ENCODE results near the gene MAP4K4.

Gene MAP4K4

DNA sequence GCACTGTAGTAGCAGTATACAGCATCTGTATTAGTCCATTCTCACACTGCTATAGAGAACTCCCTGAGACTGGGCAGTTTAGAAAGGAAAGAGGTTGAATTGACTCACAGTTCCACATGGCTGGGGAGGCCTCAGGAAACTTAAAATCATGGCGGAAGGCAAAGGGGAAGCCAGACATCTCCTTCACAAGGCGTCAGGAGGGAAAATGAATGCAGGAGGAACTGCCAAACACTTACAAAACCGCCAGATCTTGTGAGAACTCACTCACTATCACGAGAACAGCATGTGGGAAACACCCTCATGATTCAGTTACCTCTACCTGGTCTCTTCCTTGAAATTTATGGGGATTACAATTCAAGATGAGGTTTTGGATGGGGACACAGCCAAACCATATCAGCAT is 25.4 kb downstream of the MAP4K4 start:
- DNase-seq (ENCODE audit: low read depth in 2 of 2): no peak

DNA sequence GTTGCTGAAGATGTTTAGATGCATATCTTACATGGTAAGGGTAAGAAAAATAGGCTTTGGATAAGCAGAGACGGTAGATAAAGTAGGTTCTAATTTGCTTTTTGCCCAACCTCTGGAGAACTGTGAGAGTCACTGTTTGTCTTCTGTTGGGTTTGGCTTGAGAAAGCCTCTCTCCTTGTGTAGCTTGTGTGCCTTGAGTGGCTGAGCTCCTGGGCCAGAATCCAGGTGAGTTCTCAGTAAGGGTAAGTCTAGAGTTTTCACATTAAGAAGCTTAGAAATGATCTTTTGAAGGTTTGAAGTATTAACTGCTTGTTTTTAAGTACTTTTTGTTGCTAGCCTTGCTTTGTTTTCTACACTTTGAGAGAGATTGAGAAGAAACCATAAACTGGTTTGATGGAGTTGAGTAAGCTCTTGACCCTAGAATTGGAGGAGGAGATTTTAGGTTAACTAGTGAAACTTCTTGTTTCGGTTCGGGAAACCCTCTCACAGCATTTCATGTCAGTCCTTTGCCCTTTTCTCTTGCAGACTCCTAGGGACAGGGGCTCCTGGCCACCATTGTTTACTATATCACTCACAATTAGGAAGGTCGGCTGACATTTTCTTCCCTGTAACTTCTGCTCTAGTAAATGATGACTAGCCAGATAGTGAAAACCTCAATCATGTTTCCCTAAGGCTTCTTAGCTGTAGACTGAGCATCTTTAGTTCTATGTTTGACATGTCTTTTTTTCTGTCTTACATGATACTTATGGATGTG is 26.0 kb downstream of the MAP4K4 start:
- no peak for DNase-seq (ENCODE audit: low read depth in 2 of 2)

DNA sequence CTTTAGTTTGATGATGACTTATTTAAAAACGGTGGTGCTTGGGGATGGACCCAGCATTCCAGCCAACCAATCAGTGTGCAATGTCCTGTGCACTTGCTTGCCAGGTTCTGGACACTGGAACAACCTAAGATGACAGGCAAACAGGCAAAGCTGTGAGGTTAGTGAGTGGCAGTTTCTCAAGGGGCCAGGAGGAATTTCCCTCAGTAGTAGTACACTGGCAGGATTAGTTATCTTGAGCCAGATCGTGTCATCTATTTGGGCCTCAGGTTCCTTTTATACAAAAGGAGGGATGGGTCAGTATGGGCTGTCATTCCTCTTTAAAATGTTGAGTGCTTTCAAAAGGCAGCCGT is 26.6 kb downstream of the MAP4K4 start:
- DNase-seq (ENCODE audit: low read depth in 2 of 2): no peak

DNA sequence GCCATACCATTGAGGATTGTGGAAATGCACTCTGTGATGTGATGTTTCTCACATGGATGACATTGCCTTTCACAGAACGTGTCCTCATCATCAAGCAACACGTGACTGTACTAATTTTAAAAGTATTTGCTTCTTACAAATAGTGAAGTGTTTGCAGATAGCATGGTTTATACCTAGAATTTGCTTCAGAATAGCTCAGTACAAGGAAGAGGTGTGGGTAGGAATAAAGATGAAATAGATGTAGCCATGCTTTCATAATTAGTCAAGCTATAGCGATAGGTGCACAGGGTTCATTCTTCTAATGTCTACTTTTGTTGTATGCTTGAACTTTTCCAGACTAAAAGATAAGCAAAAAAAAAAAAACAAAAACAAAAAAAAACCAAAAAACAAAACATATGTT is 27.5 kb downstream of the MAP4K4 start:
- no peak for DNase-seq (ENCODE audit: low read depth in 2 of 2)

DNA sequence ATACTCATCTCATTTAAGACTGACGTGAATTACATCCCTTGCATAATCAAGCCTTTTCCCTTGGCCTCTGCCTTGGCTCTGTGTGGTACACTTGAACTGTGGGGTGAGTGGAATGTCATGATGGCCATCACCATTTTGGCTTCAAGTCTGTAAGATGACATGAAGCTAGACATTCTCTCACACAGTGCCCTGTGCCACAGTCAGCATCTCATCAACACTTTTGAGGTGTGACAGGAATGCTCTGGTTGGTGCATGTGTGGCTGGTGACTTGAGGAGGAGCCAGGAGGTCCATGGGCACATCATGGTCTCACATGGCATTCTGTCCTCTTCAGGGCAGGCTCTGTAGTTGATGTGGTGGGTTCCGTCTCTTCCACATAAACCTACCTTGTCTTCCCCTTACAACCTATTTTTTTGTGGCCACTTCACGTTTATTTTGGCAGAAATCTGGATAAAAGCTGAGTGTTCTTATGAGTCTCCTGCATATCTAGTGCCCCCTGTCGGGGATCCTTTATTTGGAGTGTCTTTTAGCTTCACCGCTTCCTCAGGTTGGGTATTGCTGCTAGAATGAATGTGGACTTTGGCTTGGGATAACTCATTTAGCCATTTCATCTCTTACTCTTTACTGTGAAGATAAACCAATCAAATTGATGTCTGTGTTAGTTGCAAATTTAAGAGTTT is 28.1 kb downstream of the MAP4K4 start:
- DNase-seq (ENCODE audit: low read depth in 2 of 2): no peak

DNA sequence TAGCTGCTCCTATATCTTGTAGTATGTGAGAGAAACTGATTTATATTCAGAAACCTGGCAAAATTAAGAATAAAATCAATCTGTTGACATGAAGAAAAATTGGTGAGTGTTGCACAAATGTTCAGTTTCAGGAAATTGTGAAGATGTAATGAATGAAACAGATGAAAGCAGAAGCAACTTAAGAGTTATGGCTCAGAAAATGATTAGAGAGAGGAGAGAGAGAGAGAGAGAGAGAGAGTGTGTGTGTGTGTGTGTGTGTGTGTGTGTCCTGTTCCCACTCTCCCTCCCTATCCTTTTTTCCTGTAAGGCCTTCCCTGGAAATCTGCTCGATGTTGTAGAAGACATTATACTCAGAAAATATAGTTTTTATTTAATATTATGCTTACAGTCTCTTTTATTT is 31.4 kb downstream of the MAP4K4 start:
- DNase-seq (ENCODE audit: low read depth in 2 of 2): no peak

DNA sequence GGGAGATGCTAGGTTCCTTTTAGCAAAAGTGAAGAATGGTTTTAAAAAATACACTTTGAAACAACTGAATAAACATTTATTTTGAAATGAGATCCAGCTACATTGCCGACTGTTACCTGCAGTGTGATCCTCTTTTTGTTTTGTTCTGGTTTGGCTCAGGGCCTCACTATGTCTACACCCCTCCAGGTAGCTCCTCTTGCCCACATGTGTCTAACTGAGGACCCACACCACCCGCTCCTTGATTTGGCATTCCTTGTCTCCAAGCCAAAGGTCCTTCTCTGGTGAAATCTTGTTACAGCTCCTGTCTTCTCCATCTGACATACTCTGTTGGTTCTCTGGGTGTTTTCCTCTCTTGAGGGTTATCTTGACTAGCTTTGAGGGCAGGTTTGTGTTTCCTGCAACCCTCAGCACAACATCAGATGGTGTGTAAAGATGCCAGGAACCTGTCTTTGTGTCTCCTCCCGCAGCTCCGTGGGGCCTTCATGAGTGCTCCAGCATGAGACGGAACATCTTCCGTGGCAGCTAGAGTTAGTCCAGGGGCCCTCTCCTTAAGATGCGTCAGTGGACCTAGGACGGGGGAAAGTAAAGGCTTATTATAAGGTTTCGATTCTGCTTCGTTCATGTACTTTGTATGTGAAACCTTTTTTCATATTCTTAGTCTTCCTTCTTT is 32.1 kb downstream of the MAP4K4 start:
- no peak for DNase-seq (ENCODE audit: low read depth in 2 of 2)

DNA sequence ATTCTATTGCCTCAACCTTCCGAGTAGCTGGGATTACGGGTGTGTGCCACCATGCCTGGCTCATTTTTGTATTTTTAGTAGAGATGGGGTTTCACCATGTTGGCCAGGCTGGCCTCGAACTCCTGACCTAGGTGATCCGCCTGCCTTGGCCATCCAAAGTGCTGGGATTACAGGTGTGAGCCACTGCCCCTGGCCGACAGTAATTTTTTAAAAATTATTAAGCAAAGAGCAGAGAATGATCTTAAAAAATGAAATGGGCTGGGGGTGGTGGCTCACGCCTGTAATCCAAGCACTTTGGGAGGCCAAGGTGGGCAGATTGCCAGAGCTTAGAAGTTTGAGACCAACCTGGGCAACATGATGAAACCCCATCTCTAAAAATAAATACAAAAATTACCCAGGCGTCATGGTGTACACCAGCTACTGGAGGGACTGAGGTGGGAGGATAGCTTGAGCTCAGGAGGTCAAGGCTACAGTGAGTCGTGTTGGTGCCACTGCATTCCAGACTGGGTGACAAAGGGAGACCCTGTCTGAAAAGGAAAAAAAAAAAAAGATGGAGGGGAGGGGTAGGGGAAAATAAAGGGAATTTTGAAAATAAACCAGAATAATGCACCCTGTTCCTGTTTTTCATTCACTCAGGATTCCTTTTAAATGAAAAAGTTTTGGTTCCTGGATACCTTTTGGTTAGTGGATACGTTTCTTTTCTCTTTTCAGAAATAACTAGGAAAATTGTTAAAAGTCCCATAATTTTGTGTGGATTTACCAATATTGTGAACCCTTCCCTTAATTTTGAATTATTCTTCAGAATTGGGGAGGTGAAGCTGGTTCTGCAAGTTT is 33.9 kb downstream of the MAP4K4 start:
- no peak for DNase-seq (ENCODE audit: low read depth in 2 of 2)

DNA sequence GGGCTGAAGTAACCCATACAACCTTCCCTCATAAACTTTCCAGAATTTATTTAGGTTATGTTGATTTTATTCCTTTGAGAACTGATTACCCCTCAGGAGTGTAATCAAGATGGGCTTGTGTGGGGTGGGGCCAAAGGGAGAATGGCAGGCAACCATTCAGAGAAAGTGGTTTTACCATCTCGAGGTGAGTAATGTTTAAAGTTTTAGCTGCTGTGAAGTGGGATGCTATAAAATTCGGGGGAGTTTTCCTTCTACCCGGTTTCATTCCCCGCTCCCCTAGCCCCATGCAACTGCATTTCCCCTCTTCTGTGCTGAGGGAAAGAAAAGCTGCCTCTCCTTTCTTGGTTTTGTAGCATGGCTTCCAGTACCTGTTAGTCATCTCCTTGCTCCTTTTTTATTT is 34.7 kb downstream of the MAP4K4 start:
- no peak for DNase-seq (ENCODE audit: low read depth in 2 of 2)

DNA sequence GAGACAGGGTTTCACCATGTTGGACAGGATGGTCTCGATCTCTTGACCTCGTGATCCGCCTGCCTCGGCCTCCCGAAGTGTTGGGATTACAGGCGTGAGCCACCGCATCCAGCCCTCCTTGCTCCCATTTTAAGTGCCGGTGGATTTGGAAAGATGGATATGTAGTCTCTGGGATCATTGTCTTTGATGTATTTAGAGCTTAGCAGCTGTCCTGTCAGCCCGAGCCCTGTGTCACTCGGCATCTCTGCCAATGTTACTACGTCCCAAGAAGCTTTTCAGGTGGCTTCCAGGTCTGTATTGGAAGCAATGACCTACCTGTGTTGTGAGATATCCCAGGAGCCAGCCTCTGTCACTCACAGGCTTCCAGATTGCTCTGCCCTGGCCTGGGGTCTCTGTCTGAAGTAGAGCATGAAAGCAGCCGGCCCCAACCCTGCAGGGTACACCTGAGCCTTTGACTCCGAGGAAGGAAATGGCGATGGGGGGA is 35.3 kb downstream of the MAP4K4 start:
- no peak for DNase-seq (ENCODE audit: low read depth in 2 of 2)

DNA sequence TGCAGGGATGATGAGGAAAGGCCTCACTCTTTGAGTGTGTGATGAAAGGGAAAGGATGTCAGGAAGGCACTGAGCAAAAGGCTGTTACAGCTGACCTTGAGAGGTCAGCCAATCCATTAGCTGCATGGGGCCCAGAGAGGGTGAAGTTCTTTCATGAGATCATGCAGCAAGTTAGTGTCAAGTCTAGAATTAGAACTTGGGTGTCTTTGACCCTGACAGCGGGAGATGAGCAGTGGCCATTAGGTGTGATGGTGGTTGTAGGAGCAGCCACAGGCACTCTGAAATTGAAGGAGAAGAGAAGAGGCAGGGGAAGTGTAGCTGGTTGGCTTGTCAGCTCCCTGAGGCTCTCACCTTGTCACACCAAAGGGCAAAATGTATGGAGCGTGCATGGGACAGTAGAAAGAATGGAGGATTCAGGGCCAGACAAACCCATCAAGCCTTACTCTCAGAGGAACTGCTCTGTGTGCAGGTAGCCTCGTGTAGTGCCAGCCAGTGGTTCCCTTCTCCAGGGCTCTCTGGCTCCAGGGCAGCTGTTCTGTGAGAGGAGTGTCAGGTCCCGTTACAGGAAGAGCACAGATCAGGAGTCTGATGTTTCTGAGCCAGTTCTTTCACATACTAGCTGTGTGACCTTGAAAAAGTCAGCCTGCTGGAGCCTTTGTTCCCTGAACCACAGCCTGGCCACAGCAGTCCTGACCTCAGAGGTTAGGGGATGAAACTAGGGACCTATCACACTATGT is 35.9 kb downstream of the MAP4K4 start:
- DNase-seq (ENCODE audit: low read depth in 2 of 2): no peak

DNA sequence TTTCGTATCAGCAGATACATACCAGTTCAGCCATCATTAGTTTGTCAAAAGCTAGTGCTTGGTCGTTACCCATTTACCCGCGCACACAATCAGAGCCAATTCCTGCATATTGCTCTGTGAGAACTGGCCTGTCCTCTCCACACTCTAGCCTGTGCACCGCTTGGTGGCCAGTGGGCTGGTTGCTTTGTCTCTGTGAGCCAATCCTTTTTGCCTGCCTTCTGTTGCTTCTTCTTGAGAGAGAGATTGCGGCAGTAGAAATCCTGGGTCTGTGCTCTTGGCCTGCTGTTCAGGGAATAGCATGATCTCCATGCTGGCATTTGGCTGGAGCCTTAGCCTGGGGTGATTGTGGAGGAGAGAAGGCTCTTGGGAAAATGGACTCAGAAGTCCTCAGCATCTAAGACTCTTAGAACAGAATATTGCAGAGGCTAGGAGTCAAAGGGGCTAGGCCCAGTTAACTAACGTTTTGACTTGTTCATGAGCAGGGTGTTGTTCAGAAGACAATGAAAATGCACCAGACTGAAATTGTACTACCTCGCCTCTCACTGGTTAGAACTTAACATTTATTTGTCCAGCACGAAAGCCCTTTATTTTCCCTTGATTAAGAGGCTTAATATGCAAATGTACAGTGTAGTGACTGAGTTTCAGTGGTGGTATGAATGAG is 37.1 kb downstream of the MAP4K4 start:
- no peak for DNase-seq (ENCODE audit: low read depth in 2 of 2)

DNA sequence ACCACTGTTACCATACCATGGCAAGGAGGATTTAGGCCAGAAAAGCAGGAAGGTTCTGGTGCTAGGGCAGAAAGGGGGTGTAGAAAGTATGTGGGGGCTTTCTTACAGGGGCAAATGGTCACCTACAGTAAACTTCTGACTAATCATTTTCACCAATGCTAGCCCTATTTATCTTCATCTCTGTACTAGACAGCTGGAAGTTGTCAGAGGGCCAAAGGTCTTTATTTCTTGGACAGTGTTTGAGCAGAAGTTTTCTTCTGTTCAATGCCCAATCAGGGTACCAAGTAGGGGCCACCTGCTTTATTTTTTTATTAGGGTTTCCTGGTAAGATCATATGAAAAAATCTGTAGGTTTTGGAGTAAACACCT is 37.6 kb downstream of the MAP4K4 start:
- no peak for DNase-seq (ENCODE audit: low read depth in 2 of 2)

DNA sequence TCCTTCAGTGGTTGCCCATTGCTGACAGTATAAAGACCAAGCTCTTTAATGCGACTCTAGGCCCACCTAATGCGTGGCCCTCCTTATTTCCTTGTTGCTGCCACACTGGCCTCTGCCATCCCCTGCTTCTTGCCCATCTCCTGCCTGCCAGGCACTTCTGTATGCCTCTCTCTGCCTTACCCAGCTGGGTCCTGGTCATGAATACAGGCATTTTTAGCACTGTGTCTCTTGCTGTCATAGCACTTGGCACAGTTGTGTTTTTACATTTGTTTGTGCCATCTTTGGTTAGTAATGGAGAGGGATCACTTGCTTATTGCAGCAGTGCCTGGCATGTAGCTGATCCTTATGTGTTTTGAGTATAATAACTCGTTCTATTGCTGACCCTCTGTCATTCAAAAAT is 38.7 kb downstream of the MAP4K4 start:
- DNase-seq (ENCODE audit: low read depth in 2 of 2): no peak

DNA sequence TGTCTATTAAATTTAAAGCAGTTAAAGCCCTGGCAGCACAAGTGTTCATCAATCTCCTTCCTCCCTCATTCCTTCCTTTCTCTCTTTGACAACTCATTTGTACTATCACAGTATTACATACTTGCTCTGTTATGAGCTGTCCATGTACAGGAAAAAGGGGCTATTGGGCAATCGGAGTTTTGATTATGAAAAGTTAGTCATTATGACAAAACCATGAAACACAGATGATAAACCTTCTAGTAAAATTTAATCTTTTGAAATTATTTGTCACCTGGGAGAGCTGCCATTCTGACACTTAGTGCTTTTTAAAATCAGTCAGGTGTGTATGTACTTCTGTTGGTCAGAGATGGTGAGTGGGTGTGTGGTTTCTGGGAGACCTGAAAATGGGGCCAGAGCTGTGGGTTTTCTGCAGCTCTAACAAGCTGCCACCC is 39.4 kb downstream of the MAP4K4 start:
- DNase-seq (ENCODE audit: low read depth in 2 of 2): no peak

DNA sequence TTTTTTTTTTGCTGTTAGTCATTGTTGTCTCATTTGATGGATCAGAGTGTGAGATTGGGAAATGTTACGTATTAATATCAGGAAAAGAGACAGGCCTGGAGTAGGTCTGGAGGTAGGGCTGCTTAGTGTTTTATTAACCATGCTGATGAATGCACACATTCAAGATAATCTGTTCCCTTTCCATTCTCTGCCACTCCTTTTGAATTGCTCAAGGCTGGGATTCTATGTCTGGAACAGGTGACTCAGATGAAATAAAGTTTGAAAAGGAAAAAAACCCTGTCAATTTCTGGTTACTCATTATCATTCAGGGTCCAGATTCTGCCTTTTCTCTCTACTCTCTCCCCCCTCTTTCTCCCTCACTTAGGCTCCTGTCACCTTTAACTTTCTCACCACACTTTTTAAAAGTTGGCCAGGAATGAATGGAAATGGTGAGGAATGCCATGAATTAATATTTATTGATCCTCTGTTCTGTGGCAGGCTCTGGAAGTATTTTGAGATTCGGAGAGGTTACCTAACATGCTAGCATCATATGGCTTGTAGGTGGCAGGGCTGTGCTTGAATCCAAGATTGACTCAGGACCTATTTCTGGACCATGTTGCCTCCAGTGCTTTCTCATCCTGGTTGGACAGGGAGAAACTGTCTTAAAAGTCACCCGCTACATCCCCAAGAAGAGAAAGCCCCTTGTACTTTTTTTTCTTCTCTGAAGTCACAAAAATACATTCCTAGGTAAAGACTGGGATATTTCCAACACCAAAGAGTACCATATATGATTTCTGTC is 40.2 kb downstream of the MAP4K4 start:
- DNase-seq (ENCODE audit: low read depth in 2 of 2): no peak

DNA sequence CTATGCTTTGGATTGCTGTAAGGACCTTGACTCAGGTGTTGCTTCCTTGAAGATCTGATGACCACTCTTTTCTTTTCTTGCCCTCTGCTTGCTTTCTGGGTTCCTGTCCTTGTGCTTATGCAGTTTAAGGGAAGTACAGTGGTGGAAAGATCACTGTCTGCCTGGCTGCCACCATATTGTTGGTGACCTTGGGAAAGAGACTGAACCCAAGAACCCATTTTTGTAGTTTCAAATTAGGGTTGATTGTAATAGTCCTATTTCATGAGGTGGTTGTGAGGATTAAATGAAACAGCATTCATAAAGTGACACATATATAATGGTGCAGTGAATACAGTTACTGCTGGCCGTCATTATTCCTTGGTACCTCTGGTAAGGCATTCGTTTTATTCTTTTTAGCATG is 41.1 kb downstream of the MAP4K4 start:
- DNase-seq (ENCODE audit: low read depth in 2 of 2): no peak

DNA sequence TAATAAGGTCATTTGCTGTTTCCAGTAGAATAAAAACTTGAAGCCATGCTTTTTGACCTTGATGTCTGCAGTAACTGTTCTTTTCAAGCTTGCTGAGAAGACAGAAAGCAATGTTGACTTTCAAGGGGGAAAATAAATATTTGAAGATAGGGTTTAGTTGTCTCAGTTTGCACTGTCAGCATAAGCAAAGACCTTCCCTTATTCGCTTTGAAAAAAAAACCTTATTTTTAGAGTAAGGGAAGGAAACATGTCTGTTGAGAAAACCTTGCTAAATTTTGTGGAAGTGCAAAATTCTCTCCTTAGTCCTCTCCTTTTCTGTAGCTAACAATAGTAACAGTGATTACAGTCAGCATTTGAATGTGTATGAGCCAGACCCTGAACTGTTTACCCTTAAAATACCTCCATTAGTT is 43.1 kb downstream of the MAP4K4 start:
- no peak for DNase-seq (ENCODE audit: low read depth in 2 of 2)

DNA sequence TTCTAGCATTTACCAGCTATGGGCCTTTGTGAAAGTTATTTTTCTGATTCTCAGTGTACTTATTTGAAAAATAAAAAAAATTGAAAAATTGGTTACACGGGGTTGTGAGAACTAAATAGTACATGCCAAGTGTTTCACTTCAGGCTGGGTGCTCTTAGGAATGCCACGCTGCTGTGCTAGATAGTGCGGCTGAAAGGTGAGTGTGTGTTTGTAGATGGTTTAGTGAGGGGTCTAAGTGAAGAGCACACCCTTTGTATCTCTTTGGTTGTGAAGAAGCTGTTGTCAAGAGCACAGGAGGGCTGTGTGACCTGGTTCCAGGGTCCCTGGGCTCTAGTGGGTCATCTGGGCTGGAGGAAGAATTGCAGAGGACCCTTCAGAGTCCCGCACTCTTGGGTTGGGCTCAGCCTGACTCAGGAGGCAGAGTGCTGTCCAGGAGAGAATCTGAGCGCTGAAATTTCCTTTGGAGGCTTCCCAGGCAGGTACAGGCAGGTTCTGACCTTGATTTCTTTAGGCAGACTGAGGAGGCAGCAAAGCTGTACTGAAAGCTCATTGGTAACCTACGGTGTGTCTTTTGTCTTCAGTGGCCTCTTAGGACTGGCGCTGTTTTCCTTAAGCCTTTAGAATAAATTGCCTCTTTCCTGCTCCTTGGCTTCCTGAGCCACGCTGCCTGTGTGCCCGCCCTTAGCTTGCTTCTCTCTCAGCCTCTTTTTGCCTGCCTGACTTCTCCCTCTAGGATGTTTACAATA is 44.4 kb downstream of the MAP4K4 start:
- DNase-seq (ENCODE audit: low read depth in 2 of 2): no peak
